Lower leg skin (tissue), 4 donors: ENCODE data around the gene CAMTA1. TPM values are rescaled to one million over a fixed set of nuclear protein-coding genes. Genes with fewer than 3 reads are reported as not detected.

Experiments used
- DNase-seq, 2 donors: peaks; one replicate each; pipeline ENCODE4 v3.0.0-alpha.2; 2019; ENCODE audit warnings: low spot score in 2 of 2
- H3K4me3 ChIP-seq: fragments of 200-600 bp; sonication (generic); 2 replicates; pipeline ENCODE4 v1.5.1; 2017; ENCODE audit warnings: mild to moderate bottlenecking, low read depth; ENCODE audit not compliant: poor library complexity, severe bottlenecking
- POLR2A ChIP-seq, 2 donors: fragments of 450-650 bp; IDR thresholded peaks; one replicate each; pipeline ENCODE4 v1.6.1; 2016 to 2017; ENCODE audit warnings: antibody characterized with exemption in 2 of 2, mild to moderate bottlenecking in 1 of 2, moderate library complexity in 1 of 2
- WGBS, 2 donors: methylation state at CpG; one replicate each; pipeline ENCODE4 v1.1.5; 2018; 5-methylcytosine and 5-hydroxymethylcytosine counted together
- intact Hi-C: fragments of 100-400 bp; cut with DNase I; formaldehyde crosslinking; loops from one replicate; pipeline ENCODE4 v1.15.0; 2023; ENCODE audit warnings: low total_unique reads
- total RNA-seq, 4 donors: library from RNA; depleted of rRNA; stranded (reverse); fragments of >200 nt; gene quantifications; one replicate each; pipeline ENCODE4 v1.1.0, GENCODE V29; 2016
- TF ChIP-seq, protein P1 (sequence below), 3 donors: fragments of 450-650 bp; IDR thresholded peaks; one replicate each; pipeline ENCODE4 v1.5.1; 2016; ENCODE audit warnings: antibody characterized with exemption in 3 of 3, mild to moderate bottlenecking in 3 of 3, moderate library complexity in 2 of 3

Gene CAMTA1
- total RNA-seq, 4 donors from 2014 or later = 24.4 to 52.3 (median 32.9) TPM

DNA sequence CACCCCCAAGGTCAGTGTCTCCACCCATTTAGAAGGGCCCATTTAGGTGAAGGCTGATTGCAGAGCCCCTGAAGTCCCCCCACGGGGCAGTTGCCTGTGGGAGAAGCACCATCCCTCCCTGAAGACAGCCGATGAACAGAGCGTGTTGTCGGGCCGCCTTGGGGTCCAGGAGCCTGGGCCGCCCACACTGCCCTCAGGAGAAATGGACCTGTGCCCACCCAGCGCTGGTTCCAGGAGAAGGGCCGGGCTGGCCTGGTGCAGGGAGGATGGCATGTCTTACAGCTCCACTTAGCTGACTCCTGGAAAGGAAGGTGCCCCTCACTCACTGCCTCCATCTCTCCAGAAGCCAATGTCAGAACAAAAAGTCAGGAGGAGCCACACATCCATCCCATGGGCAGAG, 733.2 kb downstream of the CAMTA1 start:
- TF ChIP-seq POLR2A (IDR thresholded peaks at IDR 0.05) = no peak
- TF ChIP-seq, protein P1, sequence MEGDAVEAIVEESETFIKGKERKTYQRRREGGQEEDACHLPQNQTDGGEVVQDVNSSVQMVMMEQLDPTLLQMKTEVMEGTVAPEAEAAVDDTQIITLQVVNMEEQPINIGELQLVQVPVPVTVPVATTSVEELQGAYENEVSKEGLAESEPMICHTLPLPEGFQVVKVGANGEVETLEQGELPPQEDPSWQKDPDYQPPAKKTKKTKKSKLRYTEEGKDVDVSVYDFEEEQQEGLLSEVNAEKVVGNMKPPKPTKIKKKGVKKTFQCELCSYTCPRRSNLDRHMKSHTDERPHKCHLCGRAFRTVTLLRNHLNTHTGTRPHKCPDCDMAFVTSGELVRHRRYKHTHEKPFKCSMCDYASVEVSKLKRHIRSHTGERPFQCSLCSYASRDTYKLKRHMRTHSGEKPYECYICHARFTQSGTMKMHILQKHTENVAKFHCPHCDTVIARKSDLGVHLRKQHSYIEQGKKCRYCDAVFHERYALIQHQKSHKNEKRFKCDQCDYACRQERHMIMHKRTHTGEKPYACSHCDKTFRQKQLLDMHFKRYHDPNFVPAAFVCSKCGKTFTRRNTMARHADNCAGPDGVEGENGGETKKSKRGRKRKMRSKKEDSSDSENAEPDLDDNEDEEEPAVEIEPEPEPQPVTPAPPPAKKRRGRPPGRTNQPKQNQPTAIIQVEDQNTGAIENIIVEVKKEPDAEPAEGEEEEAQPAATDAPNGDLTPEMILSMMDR (IDR thresholded peaks at IDR 0.05) = no peak
- WGBS, 2 donors = 75 to 85% methylated on average over 5 to 8 of the region's 8 CpGs
- intact Hi-C loops = no loop called here

DNA sequence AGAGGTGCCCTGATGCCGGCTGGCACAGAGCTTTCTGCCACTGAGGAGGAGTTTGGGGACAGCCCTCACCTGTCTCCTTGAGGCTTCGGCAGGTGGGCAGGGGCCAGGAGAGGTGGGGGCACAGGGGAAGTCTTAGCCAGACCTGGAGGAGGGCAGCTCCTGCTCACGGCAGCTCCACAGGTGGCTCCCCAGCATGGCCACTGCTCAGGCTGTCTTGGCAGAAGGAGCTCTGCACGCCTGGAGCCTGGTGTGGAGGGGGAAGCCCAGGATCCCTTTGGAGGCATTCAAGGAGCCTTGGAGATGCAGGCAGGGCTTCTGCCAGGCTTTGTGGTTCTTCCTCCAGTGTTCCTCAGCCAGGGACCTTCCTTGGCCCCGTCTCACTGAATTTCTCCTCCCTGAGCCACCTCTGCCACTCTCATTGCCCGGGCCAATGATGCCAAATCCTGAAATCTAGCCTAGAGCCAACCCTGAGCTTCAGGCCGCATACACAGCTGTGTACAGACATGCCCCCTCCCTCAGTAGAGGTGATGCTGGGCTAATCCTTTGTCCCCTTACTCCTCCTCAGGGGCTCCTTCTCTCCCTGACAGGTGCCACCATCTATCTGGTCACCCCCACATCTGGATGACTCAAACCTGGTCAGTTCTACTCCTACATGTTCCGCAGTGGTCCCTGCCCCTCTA, 734.1 kb downstream of the CAMTA1 start:
- intact Hi-C loops = no loop called here
- no peak for DNase-seq
- WGBS, 2 donors = 81 to 85% methylated on average over 7 to 8 of the region's 8 CpGs
- no peak for TF ChIP-seq POLR2A (IDR thresholded peaks at IDR 0.05)
- TF ChIP-seq, protein P1 (IDR thresholded peaks at IDR 0.05) = no peak
- no peak overlapping the region for H3K4me3 ChIP-seq

More for the DNA sequence above, 733.2 kb downstream of the CAMTA1 start:
- no peak overlapping the region for H3K4me3 ChIP-seq
- no peak for DNase-seq

DNA sequence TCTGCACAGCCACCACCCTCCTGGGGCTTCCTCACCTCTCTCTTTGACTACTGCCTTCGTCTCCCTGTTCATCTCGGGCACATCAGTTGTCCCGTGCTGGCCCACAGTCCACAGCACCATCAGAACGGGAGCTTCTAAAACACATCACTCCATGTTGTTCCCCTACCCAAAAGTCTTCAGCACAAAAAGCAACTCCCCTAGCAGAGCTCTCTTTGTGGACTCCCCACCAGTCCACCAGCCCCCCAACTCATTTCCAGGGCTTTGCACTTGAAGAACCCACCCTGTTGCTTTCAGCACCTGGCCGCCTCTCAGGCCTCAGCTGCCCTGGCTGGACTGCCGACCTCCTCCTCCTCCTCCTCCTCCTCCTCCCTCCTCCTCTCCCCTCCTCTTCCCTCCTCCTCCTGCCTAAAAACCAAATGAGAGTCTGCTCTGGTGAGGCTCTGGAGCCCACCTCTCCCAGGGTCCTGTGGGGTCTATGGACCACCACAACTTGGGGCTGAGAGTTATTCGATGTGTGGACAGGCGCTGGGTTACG, 734.7 kb downstream of the CAMTA1 start:
- no peak for DNase-seq
- WGBS, 2 donors = 85 to 86% methylated on average over 8 to 9 of the region's 9 CpGs
- intact Hi-C loops = no loop called here
- TF ChIP-seq POLR2A (IDR thresholded peaks at IDR 0.05) = no peak
- TF ChIP-seq, protein P1 (IDR thresholded peaks at IDR 0.05) = no peak
- no peak overlapping the region for H3K4me3 ChIP-seq

DNA sequence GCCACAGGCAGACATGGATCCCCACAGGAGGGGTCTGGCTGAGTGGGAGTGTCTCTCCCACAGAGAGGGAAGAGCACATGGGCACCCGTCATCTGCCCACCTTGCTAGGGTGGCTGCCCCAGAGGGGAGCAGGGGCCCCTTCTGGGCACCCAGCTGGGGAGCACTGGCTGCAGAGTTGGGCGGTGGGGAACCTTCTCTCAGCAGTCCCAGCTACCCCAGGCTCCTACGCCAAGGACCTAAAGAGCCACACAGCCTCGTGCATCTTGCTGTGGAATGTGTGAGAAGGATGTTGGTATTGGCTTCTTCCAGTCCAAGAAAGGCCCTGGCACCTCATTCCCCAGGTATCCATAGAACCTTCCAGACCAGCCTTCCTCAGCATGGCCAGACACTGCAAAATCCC, 735.2 kb downstream of the CAMTA1 start:
- H3K4me3 ChIP-seq = no peak overlapping the region
- TF ChIP-seq, protein P1 (IDR thresholded peaks at IDR 0.05) = no peak
- TF ChIP-seq POLR2A (IDR thresholded peaks at IDR 0.05) = no peak
- 40 to 85% methylated on average over 1 to 4 of the region's 4 CpGs for WGBS, 2 donors
- intact Hi-C loops = no loop called here
- no peak for DNase-seq

DNA sequence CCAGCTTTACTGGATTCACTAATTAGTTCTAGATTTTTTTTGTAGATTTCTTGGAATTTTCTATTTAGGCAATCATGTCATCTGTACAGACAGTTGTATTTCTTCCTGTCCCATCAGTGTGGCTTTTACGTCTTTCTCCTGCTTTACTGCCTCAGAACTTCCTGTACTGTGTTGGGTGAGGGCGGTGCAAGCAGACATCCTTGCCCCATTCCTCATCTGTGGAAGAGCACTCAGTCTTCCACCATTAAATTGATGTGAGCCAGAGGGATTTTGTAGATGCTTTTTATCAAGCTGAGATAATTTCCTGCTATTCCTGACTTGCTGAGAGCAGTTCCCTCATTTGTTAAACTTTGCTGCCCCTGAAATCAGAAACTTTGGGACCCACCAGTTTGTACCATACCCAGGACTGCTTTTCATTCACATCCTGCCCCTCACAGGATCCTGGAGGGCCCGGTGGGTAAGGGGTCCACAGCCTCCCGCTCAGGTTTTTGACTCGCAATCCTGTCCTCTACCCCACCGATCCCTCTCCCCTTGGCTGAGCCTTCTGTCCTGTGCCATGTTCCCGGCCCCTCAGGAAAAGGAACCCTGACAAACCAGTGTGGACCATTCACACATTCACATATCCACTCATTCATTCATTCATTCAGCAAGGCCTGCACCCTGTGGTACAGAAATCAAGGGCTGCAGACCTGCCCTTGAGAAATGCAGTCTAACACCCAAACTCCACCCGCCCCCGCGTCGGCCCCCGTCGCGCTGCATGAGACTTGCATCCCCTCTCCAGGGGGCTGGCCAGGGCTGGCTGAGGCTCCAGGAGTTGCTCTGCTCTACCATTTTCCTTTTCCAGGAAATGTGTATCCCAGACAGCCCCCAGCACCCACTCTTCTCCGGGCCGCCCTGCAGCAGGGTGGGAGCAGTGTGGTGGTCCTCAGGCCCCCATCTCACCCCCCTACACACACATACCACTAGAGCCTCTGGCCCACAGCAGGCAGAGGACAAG, 739.4 kb downstream of the CAMTA1 start:
- intact Hi-C loops = no loop called here

More for the DNA sequence above, 739.4 kb downstream of the CAMTA1 start:
- no peak for TF ChIP-seq POLR2A (IDR thresholded peaks at IDR 0.05)
- TF ChIP-seq, protein P1 (IDR thresholded peaks at IDR 0.05) = no peak
- no peak for DNase-seq
- 87 to 89% methylated on average over 16 of the region's 16 CpGs for WGBS, 2 donors
- no peak overlapping the region for H3K4me3 ChIP-seq
